ENCODE measurements around the gene S100A3. TPM values are rescaled to one million over a fixed set of nuclear protein-coding genes. Genes with fewer than 3 reads are reported as not detected.
A peak's percentile ranks its signal among the peaks of the same experiment; 100 is the strongest.

S100A3 gene
- polyA plus RNA-seq, 2 donors = 10.2 to 27.5 TPM

- peak overlapping the region; percentile 76 to 81 for H3K27ac ChIP-seq (ENCODE audit: low read depth in 2 of 2, low read length in 1 of 2)
- WGBS, 2 donors = 5 to 18% methylated on average over 3 of the region's 3 CpGs
- H3K4me3 ChIP-seq (ENCODE audit: low read depth in 1 of 2, low read length in 2 of 2) = no peak overlapping the region
- peaks cover 4 to 11% of the 10 kb centered on the region in 2 donors for H3K4me1 ChIP-seq (ENCODE audit: control insufficient read depth in 2 of 2, insufficient read depth in 2 of 2, low read length in 1 of 2)
- no peaks in the 10 kb centered on the region for H3K9me3 ChIP-seq (ENCODE audit: control insufficient read depth in 2 of 2, insufficient read depth in 1 of 2, low read depth in 1 of 2, low read length in 1 of 2)
- no peaks in the 10 kb centered on the region for H3K36me3 ChIP-seq (ENCODE audit: control insufficient read depth in 2 of 2, insufficient read depth in 2 of 2, low read length in 1 of 2)
- no peaks in the 10 kb centered on the region for H3K27me3 ChIP-seq (ENCODE audit: control insufficient read depth in 1 of 2, insufficient read depth in 2 of 2, low read length in 2 of 2)
Measured at GRCh38 chr1:153572569-153573015, 23.5 kb upstream of the S100A3 start.

GRCh38 chr1:153571706-153572105, 22.6 kb upstream of the S100A3 start:
- Histone ChIP-seq H3K9me3 (ENCODE audit: control insufficient read depth in 2 of 2, insufficient read depth in 1 of 2, low read depth in 1 of 2, low read length in 1 of 2) (no peaks in the 10 kb centered on the region), H3K27ac (ENCODE audit: low read depth in 2 of 2, low read length in 1 of 2) (peak overlapping the region; percentile 76 to 81), H3K4me3 (ENCODE audit: low read depth in 1 of 2, low read length in 2 of 2) (no peak overlapping the region), H3K36me3 (ENCODE audit: control insufficient read depth in 2 of 2, insufficient read depth in 2 of 2, low read length in 1 of 2) (no peaks in the 10 kb centered on the region), H3K4me1 (ENCODE audit: control insufficient read depth in 2 of 2, insufficient read depth in 2 of 2, low read length in 1 of 2) (peaks cover 5 to 16% of the 10 kb centered on the region in 2 donors), H3K27me3 (ENCODE audit: control insufficient read depth in 1 of 2, insufficient read depth in 2 of 2, low read length in 2 of 2) (no peaks in the 10 kb centered on the region)
- WGBS, 2 donors = 70 to 74% methylated on average over 7 of the region's 7 CpGs

- H3K4me3 ChIP-seq (ENCODE audit: low read depth in 1 of 2, low read length in 2 of 2) = no peak overlapping the region
- no peaks in the 10 kb centered on the region for H3K9me3 ChIP-seq (ENCODE audit: control insufficient read depth in 2 of 2, insufficient read depth in 1 of 2, low read depth in 1 of 2, low read length in 1 of 2)
- H3K36me3 ChIP-seq (ENCODE audit: control insufficient read depth in 2 of 2, insufficient read depth in 2 of 2, low read length in 1 of 2) = no peaks in the 10 kb centered on the region
- peaks cover 5 to 17% of the 10 kb centered on the region in 2 donors for H3K4me1 ChIP-seq (ENCODE audit: control insufficient read depth in 2 of 2, insufficient read depth in 2 of 2, low read length in 1 of 2)
- WGBS, 2 donors = 74 to 91% methylated on average over 5 of the region's 5 CpGs
- no peaks in the 10 kb centered on the region for H3K27me3 ChIP-seq (ENCODE audit: control insufficient read depth in 1 of 2, insufficient read depth in 2 of 2, low read length in 2 of 2)
- H3K27ac ChIP-seq (ENCODE audit: low read depth in 2 of 2, low read length in 1 of 2) = no peak overlapping the region
Measured at GRCh38 chr1:153570874-153571273, 21.8 kb upstream of the S100A3 start.

- 81 to 85% methylated on average over 8 of the region's 8 CpGs for WGBS, 2 donors
- H3K4me1 ChIP-seq (ENCODE audit: control insufficient read depth in 2 of 2, insufficient read depth in 2 of 2, low read length in 1 of 2) = peaks cover 5 to 23% of the 10 kb centered on the region in 2 donors
Measured at GRCh38 chr1:153569465-153569864, 20.4 kb upstream of the S100A3 start.

GRCh38 chr1:153568367-153569099, 19.5 kb upstream of the S100A3 start:
- Histone ChIP-seq H3K27ac (ENCODE audit: low read depth in 2 of 2, low read length in 1 of 2) (peak overlapping the region; percentile 98 to 100), H3K4me1 (ENCODE audit: control insufficient read depth in 2 of 2, insufficient read depth in 2 of 2, low read length in 1 of 2) (peaks cover 5 to 23% of the 10 kb centered on the region in 2 donors), H3K9me3 (ENCODE audit: control insufficient read depth in 2 of 2, insufficient read depth in 1 of 2, low read depth in 1 of 2, low read length in 1 of 2) (no peaks in the 10 kb centered on the region), H3K36me3 (ENCODE audit: control insufficient read depth in 2 of 2, insufficient read depth in 2 of 2, low read length in 1 of 2) (peaks cover 0 to 3% of the 10 kb centered on the region in 2 donors), H3K4me3 (ENCODE audit: low read depth in 1 of 2, low read length in 2 of 2) (peak overlapping the region in 1 of 2 donors; percentile 24), H3K27me3 (ENCODE audit: control insufficient read depth in 1 of 2, insufficient read depth in 2 of 2, low read length in 2 of 2) (no peaks in the 10 kb centered on the region)
- 7 to 11% methylated on average over 25 of the region's 25 CpGs for WGBS, 2 donors

More at GRCh38 chr1:153569465-153569864, 20.4 kb upstream of the S100A3 start:
- H3K4me3 ChIP-seq (ENCODE audit: low read depth in 1 of 2, low read length in 2 of 2) = no peak overlapping the region
- no peaks in the 10 kb centered on the region for H3K27me3 ChIP-seq (ENCODE audit: control insufficient read depth in 1 of 2, insufficient read depth in 2 of 2, low read length in 2 of 2)
- H3K27ac ChIP-seq (ENCODE audit: low read depth in 2 of 2, low read length in 1 of 2) = peak overlapping the region in 1 of 2 donors; percentile 3
- no peaks in the 10 kb centered on the region for H3K36me3 ChIP-seq (ENCODE audit: control insufficient read depth in 2 of 2, insufficient read depth in 2 of 2, low read length in 1 of 2)
- H3K9me3 ChIP-seq (ENCODE audit: control insufficient read depth in 2 of 2, insufficient read depth in 1 of 2, low read depth in 1 of 2, low read length in 1 of 2) = no peaks in the 10 kb centered on the region

GRCh38 chr1:153567621-153568366, 18.7 kb upstream of the S100A3 start:
- Histone ChIP-seq H3K9me3 (ENCODE audit: control insufficient read depth in 2 of 2, insufficient read depth in 1 of 2, low read depth in 1 of 2, low read length in 1 of 2) (no peaks in the 10 kb centered on the region), H3K27ac (ENCODE audit: low read depth in 2 of 2, low read length in 1 of 2) (peak overlapping the region; percentile 98 to 100), H3K27me3 (ENCODE audit: control insufficient read depth in 1 of 2, insufficient read depth in 2 of 2, low read length in 2 of 2) (no peaks in the 10 kb centered on the region), H3K36me3 (ENCODE audit: control insufficient read depth in 2 of 2, insufficient read depth in 2 of 2, low read length in 1 of 2) (peaks cover 0 to 5% of the 10 kb centered on the region in 2 donors), H3K4me3 (ENCODE audit: low read depth in 1 of 2, low read length in 2 of 2) (peak overlapping the region in 1 of 2 donors; percentile 21), H3K4me1 (ENCODE audit: control insufficient read depth in 2 of 2, insufficient read depth in 2 of 2, low read length in 1 of 2) (peaks cover 5 to 23% of the 10 kb centered on the region in 2 donors)
- WGBS, 2 donors = 50 to 64% methylated on average over 22 of the region's 22 CpGs

- 25 to 36% methylated on average over 16 of the region's 16 CpGs for WGBS, 2 donors
- peaks cover 0 to 6% of the 10 kb centered on the region in 2 donors for H3K36me3 ChIP-seq (ENCODE audit: control insufficient read depth in 2 of 2, insufficient read depth in 2 of 2, low read length in 1 of 2)
- no peaks in the 10 kb centered on the region for H3K27me3 ChIP-seq (ENCODE audit: control insufficient read depth in 1 of 2, insufficient read depth in 2 of 2, low read length in 2 of 2)
- H3K4me3 ChIP-seq (ENCODE audit: low read depth in 1 of 2, low read length in 2 of 2) = peak overlapping the region in 1 of 2 donors; percentile 36
- H3K9me3 ChIP-seq (ENCODE audit: control insufficient read depth in 2 of 2, insufficient read depth in 1 of 2, low read depth in 1 of 2, low read length in 1 of 2) = no peaks in the 10 kb centered on the region
- peak overlapping the region; percentile 98 to 100 for H3K27ac ChIP-seq (ENCODE audit: low read depth in 2 of 2, low read length in 1 of 2)
- peaks cover 3 to 18% of the 10 kb centered on the region in 2 donors for H3K4me1 ChIP-seq (ENCODE audit: control insufficient read depth in 2 of 2, insufficient read depth in 2 of 2, low read length in 1 of 2)
Measured at GRCh38 chr1:153566414-153567371, 17.6 kb upstream of the S100A3 start.

GRCh38 chr1:153565529-153566374, 16.7 kb upstream of the S100A3 start, which contains the start of gene S100A2:
Gene S100A2, minus strand, starts transcription at chr1:153565844. Its CDS starts 1,967 bp downstream, at chr1:153563877.
- Histone ChIP-seq H3K27me3 (ENCODE audit: control insufficient read depth in 1 of 2, insufficient read depth in 2 of 2, low read length in 2 of 2) (no peaks in the 10 kb centered on the region), H3K4me1 (ENCODE audit: control insufficient read depth in 2 of 2, insufficient read depth in 2 of 2, low read length in 1 of 2) (peaks cover 3 to 16% of the 10 kb centered on the region in 2 donors), H3K4me3 (ENCODE audit: low read depth in 1 of 2, low read length in 2 of 2) (peak within 1 kb of the TSS; percentile 61 to 72), H3K36me3 (ENCODE audit: control insufficient read depth in 2 of 2, insufficient read depth in 2 of 2, low read length in 1 of 2) (peaks cover 0 to 10% of the 10 kb centered on the region in 2 donors), H3K9me3 (ENCODE audit: control insufficient read depth in 2 of 2, insufficient read depth in 1 of 2, low read depth in 1 of 2, low read length in 1 of 2) (no peaks in the 10 kb centered on the region), H3K27ac (ENCODE audit: low read depth in 2 of 2, low read length in 1 of 2) (peak within 1 kb of the TSS; percentile 98 to 100)
- WGBS, 2 donors = 14 to 31% methylated on average over 7 to 8 of the region's 8 CpGs

All from esophagus (tissue), 2 donors.